GM23338 (cell line): Measurements from ENCODE around the gene CCR4. TPM values are rescaled to one million over a fixed set of nuclear protein-coding genes. Genes with fewer than 3 reads are reported as not detected.

Experiments
- ATAC-seq: fragments of 200-7000 bp; cut with Tn5 transposase; 3 replicates; pipeline ENCODE4 v1.9.1; 2020
- DNase-seq: peaks from one replicate; pipeline ENCODE4 v3.0.0-alpha.2; 2015; ENCODE audit warnings: low spot score
- H2AFZ ChIP-seq: fragments of 200-600 bp; sonication (generic); 2 replicates; pipeline ENCODE4 v1.8.0; 2016; ENCODE audit warnings: antibody characterized with exemption, mild to moderate bottlenecking, moderate library complexity
- H3F3A ChIP-seq: fragments of 200-600 bp; sonication (generic); replicated peaks from 2 replicates; pipeline ENCODE4 v1.8.0; 2017; ENCODE audit warnings: antibody characterized with exemption, mixed run types, low read depth
- H3K27ac ChIP-seq: fragments of 200-600 bp; sonication (generic); 2 replicates; pipeline ENCODE4 v1.6.1; 2016; ENCODE audit warnings: low read depth
- H3K27me3 ChIP-seq: fragments of 200-600 bp; sonication (generic); 2 replicates; pipeline ENCODE4 v1.8.0; 2016; ENCODE audit warnings: mild to moderate bottlenecking, mixed run types, moderate library complexity; ENCODE audit not compliant: insufficient read depth
- H3K36me3 ChIP-seq: fragments of 200-600 bp; sonication (generic); 2 replicates; pipeline ENCODE4 v1.8.0; 2016; ENCODE audit warnings: mild to moderate bottlenecking; ENCODE audit not compliant: insufficient read depth
- H3K4me1 ChIP-seq: fragments of 200-600 bp; sonication (generic); 2 replicates; pipeline ENCODE4 v1.8.0; 2016; ENCODE audit warnings: mild to moderate bottlenecking, moderate library complexity; ENCODE audit not compliant: insufficient read depth
- H3K4me2 ChIP-seq: fragments of 200-600 bp; sonication (generic); 2 replicates; pipeline ENCODE4 v1.7.1; 2017; ENCODE audit warnings: mixed run types
- H3K4me3 ChIP-seq: fragments of 200-600 bp; sonication (generic); 2 replicates; pipeline ENCODE4 v1.6.1; 2016; ENCODE audit warnings: mixed run types
- H3K79me2 ChIP-seq: fragments of 200-600 bp; sonication (generic); replicated peaks from 2 replicates; pipeline ENCODE4 v1.8.0; 2017; ENCODE audit warnings: mild to moderate bottlenecking; ENCODE audit not compliant: insufficient read depth
- H3K9me2 ChIP-seq: fragments of 200-600 bp; sonication (generic); 2 replicates; pipeline ENCODE4 v1.8.0; 2017; ENCODE audit not compliant: insufficient read depth
- H4K20me1 ChIP-seq: fragments of 200-600 bp; sonication (generic); replicated peaks from 2 replicates; pipeline ENCODE4 v1.8.0; 2017; ENCODE audit warnings: mild to moderate bottlenecking; ENCODE audit not compliant: insufficient read depth
- H3K27ac Mint-ChIP-seq: 2 replicates; pipeline ENCODE4 v1.8.0; 2020; ENCODE audit warnings: inconsistent platforms, mild to moderate bottlenecking, moderate library complexity, mixed read lengths
- H3K27me3 Mint-ChIP-seq: 3 replicates; pipeline ENCODE4 v1.8.0; 2022; ENCODE audit warnings: low read depth, mild to moderate bottlenecking, moderate library complexity, mixed read lengths, inconsistent platforms; ENCODE audit not compliant: insufficient read depth, poor library complexity
- H3K36me3 Mint-ChIP-seq: 3 replicates; pipeline ENCODE4 v1.8.0; 2021; ENCODE audit warnings: low read depth, mild to moderate bottlenecking, inconsistent platforms, moderate library complexity, mixed read lengths
- H3K4me1 Mint-ChIP-seq: 3 replicates; pipeline ENCODE4 v1.8.0; 2020; ENCODE audit warnings: mild to moderate bottlenecking, inconsistent platforms, mixed read lengths
- H3K4me3 Mint-ChIP-seq: 3 replicates; pipeline ENCODE4 v1.8.0; 2021; ENCODE audit warnings: moderate library complexity, mild to moderate bottlenecking, inconsistent platforms, mixed read lengths
- H3K9me3 Mint-ChIP-seq: 3 replicates; pipeline ENCODE4 v1.8.0; 2020; ENCODE audit warnings: moderate library complexity, mild to moderate bottlenecking, inconsistent platforms, mixed read lengths
- CREB1 ChIP-seq: fragments of 250-450 bp; sonication (Bioruptor Pico); IDR thresholded peaks from 2 replicates; pipeline ENCODE4 v1.5.0; 2020; ENCODE audit warnings: low read depth, mild to moderate bottlenecking, moderate library complexity
- EZH2 ChIP-seq: fragments of 200-600 bp; sonication (generic); IDR thresholded peaks from one replicate; pipeline ENCODE4 v1.8.0; 2017; ENCODE audit warnings: antibody characterized with exemption, mild to moderate bottlenecking, low read depth; ENCODE audit not compliant: unreplicated experiment
- EZH2phosphoT487 ChIP-seq: fragments of 200-600 bp; sonication (generic); IDR thresholded peaks from one replicate; pipeline ENCODE4 v1.8.1; 2018; ENCODE audit warnings: antibody characterized with exemption; ENCODE audit not compliant: unreplicated experiment
- JUNB ChIP-seq: IDR thresholded peaks from one replicate; pipeline ENCODE4 v1.6.1; 2016; ENCODE audit warnings: antibody characterized with exemption; ENCODE audit not compliant: unreplicated experiment
- NANOG ChIP-seq: IDR thresholded peaks from 2 replicates; pipeline ENCODE4 v1.6.1; 2016; ENCODE audit warnings: antibody characterized with exemption, borderline replicate concordance
- POLR2AphosphoS5 ChIP-seq: IDR thresholded peaks from 2 replicates; pipeline ENCODE4 v1.6.1; 2016; ENCODE audit warnings: antibody characterized with exemption, low read depth
- STAT1 ChIP-seq: IDR thresholded peaks from one replicate; pipeline ENCODE4 v1.6.1; 2016; ENCODE audit warnings: antibody characterized with exemption; ENCODE audit not compliant: unreplicated experiment
- ZNF331 ChIP-seq: fragments of 250-450 bp; sonication (Bioruptor Pico); IDR thresholded peaks from 2 replicates; pipeline ENCODE4 v1.5.0; 2020; ENCODE audit warnings: low read depth, mild to moderate bottlenecking, moderate library complexity
- polyA plus RNA-seq: library from polyadenylated mRNA; unstranded; fragments of >200 nt; fragmentation: Nextera tagmentation; extraction: Ambion mirVana; gene quantifications from 2 replicates; pipeline ENCODE4 v1.2.1, GENCODE V29; 2016
- total RNA-seq: library from RNA; depleted of rRNA; stranded (reverse); fragments of >200 nt; shearing (Covaris generic); gene quantifications from 2 replicates; pipeline ENCODE4 v1.2.3, GENCODE V29; 2014
- TF ChIP-seq, protein P1 (sequence below): fragments of 250-450 bp; sonication (Bioruptor Pico); IDR thresholded peaks from 2 replicates; pipeline ENCODE4 v1.5.0; 2020; ENCODE audit warnings: mild to moderate bottlenecking, moderate library complexity
- TF ChIP-seq, protein P2 (sequence below), 2 experiments: fragments of 200-600 bp in 1 of 2; sonication (generic) in 1 of 2; conservative IDR thresholded peaks; 2 replicates each; pipeline versions ENCODE4 v1.5.1 to v1.6.1; 2016 to 2017; ENCODE audit warnings: antibody characterized with exemption in 2 of 2, low read depth in 2 of 2, mild to moderate bottlenecking in 2 of 2, moderate library complexity in 1 of 2
- TF ChIP-seq, protein P3 (sequence below): IDR thresholded peaks from 2 replicates; pipeline ENCODE4 v1.6.1; 2016; ENCODE audit warnings: antibody characterized with exemption
- TF ChIP-seq, protein P4 (sequence below): IDR thresholded peaks from one replicate; pipeline ENCODE4 v1.6.1; 2018; ENCODE audit warnings: antibody characterized with exemption; ENCODE audit not compliant: unreplicated experiment

Gene CCR4
- total and polyA plus RNA-seq, 2 experiments from 2014 or later = 0.10 to 0.35 TPM

DNA sequence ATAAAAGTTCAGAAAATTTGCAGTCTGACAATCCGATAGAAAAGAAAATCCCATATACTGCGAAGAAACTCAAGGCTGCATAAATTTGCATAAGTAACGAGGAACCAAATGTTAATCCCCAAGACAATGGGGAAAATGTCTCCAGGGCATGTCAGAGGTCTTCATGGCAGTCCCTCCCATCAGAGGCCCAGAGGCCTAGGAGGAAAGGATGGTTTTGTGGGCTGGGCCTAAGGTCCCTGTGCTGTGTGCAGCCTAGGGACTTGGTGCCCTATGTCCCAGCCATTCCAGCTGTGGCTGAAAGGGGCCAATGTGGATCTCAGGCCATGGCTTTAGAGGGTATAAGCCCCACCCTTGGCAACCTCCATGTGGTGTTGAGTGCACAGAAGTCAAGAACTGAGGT lies 21.3 kb upstream of the CCR4 start:
- peaks cover 14% of the 10 kb centered on the region; the same call in 1 of the 2 replicates for H3K4me1 ChIP-seq
- no peaks in the 10 kb centered on the region for H3K36me3 ChIP-seq
- no peak for ATAC-seq
- no peaks in the 10 kb centered on the region for H4K20me1 ChIP-seq
- H3K27ac ChIP-seq = no peak overlapping the region
- Mint-ChIP-seq H3K27ac (no peak overlapping the region), H3K4me3 (no peak overlapping the region), H3K4me1 (peaks cover 13% of the 10 kb centered on the region; the same call in 2 of the 3 replicates), H3K9me3 (peaks cover 21% of the 10 kb centered on the region), H3K27me3 (peaks cover 8% of the 10 kb centered on the region), H3K36me3 (peaks cover 8% of the 10 kb centered on the region; the same call in 1 of the 3 replicates)
- no peak overlapping the region for H3K4me3 ChIP-seq
- no peak for DNase-seq
- no peaks in the 10 kb centered on the region for H3F3A ChIP-seq
- TF ChIP-seq EZH2phosphoT487 (no peak), NANOG (no peak), EZH2 (no peak), ZNF331 (no peak), POLR2AphosphoS5 (no peak), STAT1 (no peak), JUNB (no peak), CREB1 (no peak)
- TF ChIP-seq, protein P1, sequence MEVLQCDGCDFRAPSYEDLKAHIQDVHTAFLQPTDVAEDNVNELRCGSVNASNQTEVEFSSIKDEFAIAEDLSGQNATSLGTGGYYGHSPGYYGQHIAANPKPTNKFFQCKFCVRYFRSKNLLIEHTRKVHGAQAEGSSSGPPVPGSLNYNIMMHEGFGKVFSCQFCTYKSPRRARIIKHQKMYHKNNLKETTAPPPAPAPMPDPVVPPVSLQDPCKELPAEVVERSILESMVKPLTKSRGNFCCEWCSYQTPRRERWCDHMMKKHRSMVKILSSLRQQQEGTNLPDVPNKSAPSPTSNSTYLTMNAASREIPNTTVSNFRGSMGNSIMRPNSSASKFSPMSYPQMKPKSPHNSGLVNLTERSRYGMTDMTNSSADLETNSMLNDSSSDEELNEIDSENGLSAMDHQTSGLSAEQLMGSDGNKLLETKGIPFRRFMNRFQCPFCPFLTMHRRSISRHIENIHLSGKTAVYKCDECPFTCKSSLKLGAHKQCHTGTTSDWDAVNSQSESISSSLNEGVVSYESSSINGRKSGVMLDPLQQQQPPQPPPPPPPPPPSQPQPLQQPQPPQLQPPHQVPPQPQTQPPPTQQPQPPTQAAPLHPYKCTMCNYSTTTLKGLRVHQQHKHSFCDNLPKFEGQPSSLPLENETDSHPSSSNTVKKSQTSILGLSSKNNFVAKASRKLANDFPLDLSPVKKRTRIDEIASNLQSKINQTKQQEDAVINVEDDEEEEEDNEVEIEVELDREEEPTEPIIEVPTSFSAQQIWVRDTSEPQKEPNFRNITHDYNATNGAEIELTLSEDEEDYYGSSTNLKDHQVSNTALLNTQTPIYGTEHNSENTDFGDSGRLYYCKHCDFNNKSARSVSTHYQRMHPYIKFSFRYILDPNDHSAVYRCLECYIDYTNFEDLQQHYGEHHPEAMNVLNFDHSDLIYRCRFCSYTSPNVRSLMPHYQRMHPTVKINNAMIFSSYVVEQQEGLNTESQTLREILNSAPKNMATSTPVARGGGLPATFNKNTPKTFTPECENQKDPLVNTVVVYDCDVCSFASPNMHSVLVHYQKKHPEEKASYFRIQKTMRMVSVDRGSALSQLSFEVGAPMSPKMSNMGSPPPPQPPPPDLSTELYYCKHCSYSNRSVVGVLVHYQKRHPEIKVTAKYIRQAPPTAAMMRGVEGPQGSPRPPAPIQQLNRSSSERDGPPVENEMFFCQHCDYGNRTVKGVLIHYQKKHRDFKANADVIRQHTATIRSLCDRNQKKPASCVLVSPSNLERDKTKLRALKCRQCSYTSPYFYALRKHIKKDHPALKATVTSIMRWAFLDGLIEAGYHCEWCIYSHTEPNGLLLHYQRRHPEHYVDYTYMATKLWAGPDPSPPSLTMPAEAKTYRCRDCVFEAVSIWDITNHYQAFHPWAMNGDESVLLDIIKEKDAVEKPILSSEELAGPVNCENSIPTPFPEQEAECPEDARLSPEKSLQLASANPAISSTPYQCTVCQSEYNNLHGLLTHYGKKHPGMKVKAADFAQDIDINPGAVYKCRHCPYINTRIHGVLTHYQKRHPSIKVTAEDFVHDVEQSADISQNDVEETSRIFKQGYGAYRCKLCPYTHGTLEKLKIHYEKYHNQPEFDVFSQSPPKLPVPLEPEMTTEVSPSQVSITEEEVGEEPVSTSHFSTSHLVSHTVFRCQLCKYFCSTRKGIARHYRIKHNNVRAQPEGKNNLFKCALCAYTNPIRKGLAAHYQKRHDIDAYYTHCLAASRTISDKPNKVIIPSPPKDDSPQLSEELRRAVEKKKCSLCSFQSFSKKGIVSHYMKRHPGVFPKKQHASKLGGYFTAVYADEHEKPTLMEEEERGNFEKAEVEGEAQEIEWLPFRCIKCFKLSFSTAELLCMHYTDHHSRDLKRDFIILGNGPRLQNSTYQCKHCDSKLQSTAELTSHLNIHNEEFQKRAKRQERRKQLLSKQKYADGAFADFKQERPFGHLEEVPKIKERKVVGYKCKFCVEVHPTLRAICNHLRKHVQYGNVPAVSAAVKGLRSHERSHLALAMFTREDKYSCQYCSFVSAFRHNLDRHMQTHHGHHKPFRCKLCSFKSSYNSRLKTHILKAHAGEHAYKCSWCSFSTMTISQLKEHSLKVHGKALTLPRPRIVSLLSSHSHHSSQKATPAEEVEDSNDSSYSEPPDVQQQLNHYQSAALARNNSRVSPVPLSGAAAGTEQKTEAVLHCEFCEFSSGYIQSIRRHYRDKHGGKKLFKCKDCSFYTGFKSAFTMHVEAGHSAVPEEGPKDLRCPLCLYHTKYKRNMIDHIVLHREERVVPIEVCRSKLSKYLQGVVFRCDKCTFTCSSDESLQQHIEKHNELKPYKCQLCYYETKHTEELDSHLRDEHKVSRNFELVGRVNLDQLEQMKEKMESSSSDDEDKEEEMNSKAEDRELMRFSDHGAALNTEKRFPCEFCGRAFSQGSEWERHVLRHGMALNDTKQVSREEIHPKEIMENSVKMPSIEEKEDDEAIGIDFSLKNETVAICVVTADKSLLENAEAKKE (CRISPR knock-in tag) = no peak
- TF ChIP-seq, protein P2, sequence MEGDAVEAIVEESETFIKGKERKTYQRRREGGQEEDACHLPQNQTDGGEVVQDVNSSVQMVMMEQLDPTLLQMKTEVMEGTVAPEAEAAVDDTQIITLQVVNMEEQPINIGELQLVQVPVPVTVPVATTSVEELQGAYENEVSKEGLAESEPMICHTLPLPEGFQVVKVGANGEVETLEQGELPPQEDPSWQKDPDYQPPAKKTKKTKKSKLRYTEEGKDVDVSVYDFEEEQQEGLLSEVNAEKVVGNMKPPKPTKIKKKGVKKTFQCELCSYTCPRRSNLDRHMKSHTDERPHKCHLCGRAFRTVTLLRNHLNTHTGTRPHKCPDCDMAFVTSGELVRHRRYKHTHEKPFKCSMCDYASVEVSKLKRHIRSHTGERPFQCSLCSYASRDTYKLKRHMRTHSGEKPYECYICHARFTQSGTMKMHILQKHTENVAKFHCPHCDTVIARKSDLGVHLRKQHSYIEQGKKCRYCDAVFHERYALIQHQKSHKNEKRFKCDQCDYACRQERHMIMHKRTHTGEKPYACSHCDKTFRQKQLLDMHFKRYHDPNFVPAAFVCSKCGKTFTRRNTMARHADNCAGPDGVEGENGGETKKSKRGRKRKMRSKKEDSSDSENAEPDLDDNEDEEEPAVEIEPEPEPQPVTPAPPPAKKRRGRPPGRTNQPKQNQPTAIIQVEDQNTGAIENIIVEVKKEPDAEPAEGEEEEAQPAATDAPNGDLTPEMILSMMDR (conservative IDR thresholded peaks at IDR 0.05; ENCODE audit: low read depth in 2 of 2) = no peak
- TF ChIP-seq, protein P3, sequence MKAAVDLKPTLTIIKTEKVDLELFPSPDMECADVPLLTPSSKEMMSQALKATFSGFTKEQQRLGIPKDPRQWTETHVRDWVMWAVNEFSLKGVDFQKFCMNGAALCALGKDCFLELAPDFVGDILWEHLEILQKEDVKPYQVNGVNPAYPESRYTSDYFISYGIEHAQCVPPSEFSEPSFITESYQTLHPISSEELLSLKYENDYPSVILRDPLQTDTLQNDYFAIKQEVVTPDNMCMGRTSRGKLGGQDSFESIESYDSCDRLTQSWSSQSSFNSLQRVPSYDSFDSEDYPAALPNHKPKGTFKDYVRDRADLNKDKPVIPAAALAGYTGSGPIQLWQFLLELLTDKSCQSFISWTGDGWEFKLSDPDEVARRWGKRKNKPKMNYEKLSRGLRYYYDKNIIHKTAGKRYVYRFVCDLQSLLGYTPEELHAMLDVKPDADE = no peak
- TF ChIP-seq, protein P4, sequence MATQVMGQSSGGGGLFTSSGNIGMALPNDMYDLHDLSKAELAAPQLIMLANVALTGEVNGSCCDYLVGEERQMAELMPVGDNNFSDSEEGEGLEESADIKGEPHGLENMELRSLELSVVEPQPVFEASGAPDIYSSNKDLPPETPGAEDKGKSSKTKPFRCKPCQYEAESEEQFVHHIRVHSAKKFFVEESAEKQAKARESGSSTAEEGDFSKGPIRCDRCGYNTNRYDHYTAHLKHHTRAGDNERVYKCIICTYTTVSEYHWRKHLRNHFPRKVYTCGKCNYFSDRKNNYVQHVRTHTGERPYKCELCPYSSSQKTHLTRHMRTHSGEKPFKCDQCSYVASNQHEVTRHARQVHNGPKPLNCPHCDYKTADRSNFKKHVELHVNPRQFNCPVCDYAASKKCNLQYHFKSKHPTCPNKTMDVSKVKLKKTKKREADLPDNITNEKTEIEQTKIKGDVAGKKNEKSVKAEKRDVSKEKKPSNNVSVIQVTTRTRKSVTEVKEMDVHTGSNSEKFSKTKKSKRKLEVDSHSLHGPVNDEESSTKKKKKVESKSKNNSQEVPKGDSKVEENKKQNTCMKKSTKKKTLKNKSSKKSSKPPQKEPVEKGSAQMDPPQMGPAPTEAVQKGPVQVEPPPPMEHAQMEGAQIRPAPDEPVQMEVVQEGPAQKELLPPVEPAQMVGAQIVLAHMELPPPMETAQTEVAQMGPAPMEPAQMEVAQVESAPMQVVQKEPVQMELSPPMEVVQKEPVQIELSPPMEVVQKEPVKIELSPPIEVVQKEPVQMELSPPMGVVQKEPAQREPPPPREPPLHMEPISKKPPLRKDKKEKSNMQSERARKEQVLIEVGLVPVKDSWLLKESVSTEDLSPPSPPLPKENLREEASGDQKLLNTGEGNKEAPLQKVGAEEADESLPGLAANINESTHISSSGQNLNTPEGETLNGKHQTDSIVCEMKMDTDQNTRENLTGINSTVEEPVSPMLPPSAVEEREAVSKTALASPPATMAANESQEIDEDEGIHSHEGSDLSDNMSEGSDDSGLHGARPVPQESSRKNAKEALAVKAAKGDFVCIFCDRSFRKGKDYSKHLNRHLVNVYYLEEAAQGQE = no peak
- no peak overlapping the region for H2AFZ ChIP-seq
- no peaks in the 10 kb centered on the region for H3K79me2 ChIP-seq
- H3K9me2 ChIP-seq = peaks cover 5% of the 10 kb centered on the region; the same call in 1 of the 2 replicates
- H3K4me2 ChIP-seq = no peak overlapping the region
- no peaks in the 10 kb centered on the region for H3K27me3 ChIP-seq
